Measurements from ENCODE around the gene AZIN2.

- TF ChIP-seq CTCF (IDR thresholded peaks at IDR 0.05; ENCODE audit: low read depth, low read length): no peak
- no peak for TF ChIP-seq EZH2phosphoT487 (IDR thresholded peaks at IDR 0.05; ENCODE audit: low read depth)
These were observed 87.8 kb downstream of the AZIN2 start for GRCh38 chr1:33168556-33169289.
